SKM-1 treated with dmso at 0.1 percent for 144 hours (cell line): ENCODE results near the gene WDR59.
A peak's percentile ranks its signal among the peaks of the same experiment; 100 is the strongest.
"Not testable (repeated sequence)": the region's sequence is repeated elsewhere in the genome, so short reads cannot be mapped to it uniquely, and the experiment has no call there.

Experiments used
- DNase-seq: peaks from one replicate; lab custom pipeline; 2025; ENCODE audit not compliant: unreplicated experiment; lab: John Stamatoyannopoulos, UW

The WDR59 gene, protein sequence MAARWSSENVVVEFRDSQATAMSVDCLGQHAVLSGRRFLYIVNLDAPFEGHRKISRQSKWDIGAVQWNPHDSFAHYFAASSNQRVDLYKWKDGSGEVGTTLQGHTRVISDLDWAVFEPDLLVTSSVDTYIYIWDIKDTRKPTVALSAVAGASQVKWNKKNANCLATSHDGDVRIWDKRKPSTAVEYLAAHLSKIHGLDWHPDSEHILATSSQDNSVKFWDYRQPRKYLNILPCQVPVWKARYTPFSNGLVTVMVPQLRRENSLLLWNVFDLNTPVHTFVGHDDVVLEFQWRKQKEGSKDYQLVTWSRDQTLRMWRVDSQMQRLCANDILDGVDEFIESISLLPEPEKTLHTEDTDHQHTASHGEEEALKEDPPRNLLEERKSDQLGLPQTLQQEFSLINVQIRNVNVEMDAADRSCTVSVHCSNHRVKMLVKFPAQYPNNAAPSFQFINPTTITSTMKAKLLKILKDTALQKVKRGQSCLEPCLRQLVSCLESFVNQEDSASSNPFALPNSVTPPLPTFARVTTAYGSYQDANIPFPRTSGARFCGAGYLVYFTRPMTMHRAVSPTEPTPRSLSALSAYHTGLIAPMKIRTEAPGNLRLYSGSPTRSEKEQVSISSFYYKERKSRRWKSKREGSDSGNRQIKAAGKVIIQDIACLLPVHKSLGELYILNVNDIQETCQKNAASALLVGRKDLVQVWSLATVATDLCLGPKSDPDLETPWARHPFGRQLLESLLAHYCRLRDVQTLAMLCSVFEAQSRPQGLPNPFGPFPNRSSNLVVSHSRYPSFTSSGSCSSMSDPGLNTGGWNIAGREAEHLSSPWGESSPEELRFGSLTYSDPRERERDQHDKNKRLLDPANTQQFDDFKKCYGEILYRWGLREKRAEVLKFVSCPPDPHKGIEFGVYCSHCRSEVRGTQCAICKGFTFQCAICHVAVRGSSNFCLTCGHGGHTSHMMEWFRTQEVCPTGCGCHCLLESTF

DNA sequence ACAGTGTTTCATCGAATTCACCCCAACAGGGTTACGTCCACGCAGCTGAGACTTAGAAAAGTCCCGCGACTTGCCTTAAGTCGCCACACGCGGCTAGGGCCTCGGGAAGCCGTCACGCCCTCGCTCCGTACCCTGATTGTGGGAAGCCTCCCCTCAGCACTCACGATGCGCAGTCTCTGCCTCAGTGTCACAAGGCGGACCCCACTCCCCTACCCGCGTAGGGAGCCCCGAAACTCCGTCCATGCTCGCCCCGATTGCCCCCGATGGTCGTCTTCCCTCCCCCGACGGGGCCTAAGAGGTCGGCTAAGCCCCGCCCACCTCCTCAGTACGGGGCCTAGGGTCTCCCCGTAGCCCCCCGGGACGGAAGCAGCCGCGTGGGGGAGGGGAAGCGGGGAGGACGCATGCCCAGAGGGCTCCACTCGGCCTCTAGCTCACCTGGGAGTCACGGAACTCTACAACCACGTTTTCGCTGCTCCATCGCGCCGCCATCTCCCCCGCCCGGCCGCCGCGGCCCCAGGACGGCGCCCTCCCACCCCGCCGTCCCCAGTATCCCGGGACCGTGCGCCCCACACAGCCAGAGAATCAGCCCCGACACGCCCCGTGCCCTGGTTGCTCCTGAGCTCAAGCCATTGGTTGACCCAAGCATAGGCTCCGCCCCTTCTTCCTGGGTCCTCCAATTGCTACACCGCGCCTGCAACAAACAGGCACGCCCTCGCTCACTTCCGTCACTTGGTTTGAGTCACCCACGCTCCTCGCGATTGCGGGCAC is at the start of gene WDR59:
WDR59 (minus strand) TSS at position 595 of the 768 bp plus-strand sequence; CDS start at position 489, 106 bp downstream.
- DNase-seq, result peak; percentile 98

DNA sequence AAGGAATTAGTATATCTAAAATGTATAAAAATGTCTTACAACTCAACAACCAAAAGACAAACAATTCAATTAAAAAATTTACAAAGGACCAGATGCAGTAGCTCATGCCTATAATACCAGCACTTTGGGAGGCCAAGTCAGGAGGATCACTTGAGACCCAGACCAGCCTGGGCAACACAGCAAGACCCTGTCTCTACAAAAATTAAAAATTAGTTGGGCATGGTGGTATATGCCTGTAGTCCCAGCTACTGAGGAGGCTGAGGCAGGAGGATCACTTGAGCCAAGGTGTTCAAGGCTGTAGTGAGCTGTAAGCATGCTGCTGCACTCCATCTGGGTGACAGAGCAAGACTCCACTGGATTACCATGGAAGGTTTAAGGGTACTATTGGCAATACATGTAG is 47.7 kb upstream of the WDR59 start:
- no peak for DNase-seq

DNA sequence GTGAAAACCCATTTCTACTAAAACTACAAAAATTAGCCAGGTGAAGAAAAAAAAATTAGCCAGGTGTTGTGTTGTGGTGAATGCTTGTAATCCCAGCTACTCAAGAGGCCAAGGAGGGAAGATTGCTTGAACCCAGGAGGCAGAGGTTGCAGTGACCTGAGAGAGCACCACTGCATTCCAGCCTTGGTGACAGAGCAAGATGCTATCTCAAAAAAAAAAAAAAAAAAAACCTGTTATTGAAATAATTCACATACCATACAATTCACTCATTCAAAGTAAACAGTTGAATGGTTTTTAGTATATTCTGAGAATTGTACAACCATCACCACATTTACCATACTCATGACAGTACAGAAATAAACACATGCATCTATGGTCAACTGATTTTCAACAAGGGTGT is 44.9 kb upstream of the WDR59 start:
- DNase-seq, result no peak

DNA sequence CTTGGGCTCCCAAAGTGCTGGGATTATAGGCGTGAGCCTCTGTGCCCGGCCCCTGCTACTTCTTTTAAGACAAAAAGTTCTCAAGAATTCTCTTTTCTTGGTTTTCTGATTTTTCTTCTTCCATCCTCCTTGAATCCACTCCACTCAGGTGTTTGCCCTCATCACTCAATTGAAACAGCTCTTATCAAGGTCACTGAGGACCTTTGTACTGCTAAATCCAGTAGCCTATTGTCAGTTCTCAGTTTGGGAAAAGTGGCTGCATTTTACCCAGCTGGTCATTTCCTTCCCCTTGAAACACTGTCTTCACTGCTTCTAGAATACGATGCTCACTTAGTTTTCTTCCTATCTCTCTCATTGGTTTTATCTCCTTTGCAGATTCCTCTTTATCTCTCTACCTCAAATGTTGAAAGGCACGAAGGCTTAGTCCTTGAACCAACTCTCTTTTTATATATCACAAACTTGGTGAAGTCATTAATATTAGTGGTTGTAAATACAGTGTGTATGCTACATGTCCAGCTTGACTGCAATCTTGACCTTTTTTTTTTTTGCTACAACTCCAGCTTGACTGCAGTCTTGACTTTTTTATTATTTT is 43.7 kb upstream of the WDR59 start:
- DNase-seq, result no peak

DNA sequence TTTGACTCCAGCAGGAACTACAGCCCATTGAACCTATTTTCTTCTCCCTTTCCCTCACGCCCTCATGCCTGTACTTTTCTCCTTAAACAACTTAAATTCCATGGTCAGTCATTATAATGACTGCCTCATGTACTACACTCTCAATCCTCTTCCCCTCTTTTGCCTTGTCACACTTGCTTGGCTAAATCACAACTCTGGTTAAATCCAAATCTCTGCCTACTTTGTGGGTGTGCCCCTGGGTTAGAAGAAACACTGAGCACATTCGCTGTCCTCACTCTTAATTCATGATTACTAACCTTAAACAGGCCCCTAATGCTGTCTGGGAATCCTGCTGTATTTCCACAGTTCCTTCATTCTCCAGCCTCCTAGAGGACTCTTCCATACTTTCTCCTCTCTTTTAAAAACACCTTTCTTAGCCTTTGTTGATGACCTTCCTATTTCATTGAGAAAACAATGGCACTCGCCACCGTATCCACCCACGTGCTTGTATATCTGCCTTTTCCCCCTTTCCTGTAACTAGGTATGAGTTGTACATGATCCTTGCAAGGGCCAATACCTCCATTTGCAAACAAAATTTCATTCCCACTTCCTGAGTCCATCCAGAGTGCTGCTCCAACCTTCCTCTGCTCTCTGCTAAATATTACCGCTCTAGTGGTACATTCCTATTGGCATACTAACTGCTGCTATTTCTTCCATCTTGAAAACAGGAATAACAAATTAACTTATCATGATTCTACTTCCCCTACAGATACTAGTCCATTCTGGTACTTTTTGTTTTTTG is 42.8 kb upstream of the WDR59 start:
- DNase-seq, result no peak

DNA sequence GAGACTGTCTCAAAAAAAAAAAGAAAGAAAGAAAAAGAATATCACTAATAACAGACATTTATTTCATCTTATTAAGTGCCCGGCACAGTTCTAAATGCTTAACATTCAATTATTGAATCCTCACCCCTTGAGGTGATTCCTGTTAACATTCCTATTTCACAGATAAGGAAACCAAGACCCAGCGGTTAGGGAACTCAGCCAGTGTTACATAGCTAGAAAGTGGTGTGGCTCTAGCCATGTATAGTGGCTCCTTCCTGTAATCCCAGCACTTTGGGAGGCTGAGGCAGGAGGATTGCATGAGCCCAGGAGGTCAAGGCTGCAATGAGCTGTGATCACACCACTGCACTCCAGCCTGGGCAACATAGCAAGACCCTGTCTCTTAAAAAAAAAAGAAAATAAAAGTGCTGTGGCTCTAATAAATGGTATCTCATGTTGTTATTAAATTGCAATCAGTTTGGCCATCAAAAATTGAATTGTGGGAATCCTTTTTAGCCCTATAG is 42.0 kb upstream of the WDR59 start:
- DNase-seq, result no peak

DNA sequence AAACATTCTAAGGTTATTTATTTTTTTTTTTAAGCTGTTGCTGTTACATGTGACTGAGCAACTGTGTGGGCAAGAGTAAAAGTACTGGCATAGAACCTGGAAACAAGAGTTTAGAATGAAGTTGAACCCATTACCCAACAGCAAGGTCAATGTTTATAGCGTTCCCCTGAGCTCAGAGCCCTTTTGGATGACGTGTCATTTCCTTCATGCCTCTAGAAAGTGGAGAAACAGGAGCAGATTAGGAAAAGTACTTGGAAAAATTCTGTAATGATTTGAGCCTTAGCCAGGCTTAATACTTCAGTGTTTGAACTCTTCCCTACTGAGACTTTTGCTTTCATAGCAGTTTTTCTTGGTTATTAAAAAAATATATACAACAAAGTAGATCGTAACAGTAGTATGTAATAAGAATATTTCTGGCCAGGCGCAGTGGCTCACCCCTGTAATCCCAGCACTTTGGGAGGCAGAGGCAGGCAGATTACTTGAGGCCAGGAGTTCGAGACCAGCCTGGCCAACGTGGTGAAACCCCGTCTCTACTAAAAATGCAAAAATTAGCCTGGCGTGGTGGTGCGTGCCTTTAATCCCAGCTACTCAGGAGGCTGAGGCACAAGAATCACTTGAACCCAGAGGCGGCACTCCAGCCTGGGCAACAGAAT is 41.4 kb upstream of the WDR59 start:
- DNase-seq, result not testable (repeated sequence)

DNA sequence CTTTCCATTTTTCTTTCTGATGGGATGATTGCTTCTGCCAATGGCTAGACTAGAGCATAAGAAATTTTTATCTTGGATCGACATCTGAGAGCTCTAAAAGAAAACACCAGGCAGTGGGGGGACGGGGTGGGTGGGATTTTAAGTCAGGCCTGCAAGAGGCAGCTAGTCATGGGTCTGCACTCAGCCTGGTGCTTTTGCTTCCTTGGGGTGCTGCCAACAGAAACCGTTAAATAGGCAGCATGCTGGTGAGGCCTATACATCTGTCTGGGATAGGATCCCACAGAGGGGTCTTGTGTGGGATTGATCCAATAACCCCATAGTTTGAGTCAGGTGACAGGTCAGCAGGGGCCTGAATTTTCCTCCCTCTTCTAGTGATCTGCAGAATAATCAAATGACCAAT is 40.8 kb upstream of the WDR59 start:
- DNase-seq, result no peak

DNA sequence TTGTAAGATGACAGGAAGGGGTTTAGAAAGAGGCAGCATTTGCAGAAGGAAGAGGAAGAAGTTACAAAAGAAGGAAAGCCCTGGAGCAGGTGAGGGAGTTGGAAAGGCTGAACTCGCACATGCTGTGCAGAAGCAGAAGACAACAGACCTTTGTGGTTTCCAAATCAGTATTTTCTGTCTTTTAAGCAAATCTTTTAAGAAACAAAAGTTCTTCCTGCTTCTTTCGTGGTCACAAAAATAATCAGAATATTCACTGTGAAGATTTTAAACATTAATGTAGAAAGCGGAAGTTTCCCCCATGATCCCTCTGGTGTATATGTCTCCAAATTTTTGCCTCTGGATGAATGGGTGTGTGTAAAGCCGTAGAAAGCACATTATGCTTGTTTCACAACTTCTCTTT is 39.7 kb upstream of the WDR59 start:
- peak; percentile 65 for DNase-seq

DNA sequence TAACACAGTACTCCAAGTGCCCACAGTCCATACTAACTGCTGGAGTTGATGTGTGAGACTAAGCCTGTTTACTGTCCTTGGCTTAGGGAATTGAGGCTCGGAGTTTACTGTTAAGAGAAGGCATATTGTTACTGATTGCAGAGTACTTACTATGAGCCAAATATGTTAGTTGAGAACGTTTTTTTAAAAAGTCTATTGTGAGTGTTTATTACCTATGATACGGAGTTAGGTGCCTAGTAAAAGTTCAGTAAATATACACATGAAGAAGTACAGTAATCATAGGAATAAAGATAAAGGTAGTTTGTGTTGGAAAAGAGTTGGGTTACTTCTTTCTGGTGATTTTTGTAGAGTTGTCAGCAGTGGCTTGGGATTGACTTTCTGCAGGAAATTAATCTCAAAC is 39.3 kb upstream of the WDR59 start:
- no peak for DNase-seq

DNA sequence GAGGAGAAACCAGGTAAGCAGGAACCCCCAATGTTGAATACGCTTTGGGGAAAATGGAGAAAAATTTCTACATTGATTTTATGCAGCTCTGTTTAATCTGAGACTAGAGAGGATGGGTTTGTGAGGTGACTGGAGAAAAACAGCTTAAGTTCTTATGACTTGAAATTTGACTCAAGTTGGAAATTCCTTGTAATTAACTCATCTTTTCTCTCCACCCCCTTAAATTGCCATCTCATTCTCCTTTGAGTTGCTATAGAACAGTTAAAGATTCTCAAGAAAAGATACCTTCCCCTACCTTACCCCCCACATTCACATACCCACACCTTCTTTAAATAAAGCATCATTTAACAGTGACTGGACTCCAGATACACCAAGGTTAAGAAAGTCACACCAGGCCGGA is 38.1 kb upstream of the WDR59 start:
- no peak for DNase-seq

DNA sequence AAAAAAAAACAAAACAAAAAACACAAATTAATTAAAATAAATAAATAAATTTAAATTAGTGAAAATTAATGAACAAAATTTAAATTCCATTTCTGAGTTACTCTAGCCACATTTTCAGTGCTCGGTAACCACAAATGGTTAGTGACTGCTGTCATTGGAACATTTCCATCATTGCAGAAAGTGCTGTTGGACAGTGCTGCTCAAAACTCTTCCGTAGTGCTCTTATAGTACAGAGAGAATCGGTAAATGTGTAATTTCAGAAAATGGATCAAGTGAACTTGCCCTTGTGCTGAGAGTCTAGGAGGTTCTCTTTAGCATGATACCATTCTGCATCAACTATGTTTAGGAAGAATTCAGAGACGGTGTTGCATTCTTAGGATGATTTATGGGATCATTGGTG is 37.6 kb upstream of the WDR59 start:
- no peak for DNase-seq

DNA sequence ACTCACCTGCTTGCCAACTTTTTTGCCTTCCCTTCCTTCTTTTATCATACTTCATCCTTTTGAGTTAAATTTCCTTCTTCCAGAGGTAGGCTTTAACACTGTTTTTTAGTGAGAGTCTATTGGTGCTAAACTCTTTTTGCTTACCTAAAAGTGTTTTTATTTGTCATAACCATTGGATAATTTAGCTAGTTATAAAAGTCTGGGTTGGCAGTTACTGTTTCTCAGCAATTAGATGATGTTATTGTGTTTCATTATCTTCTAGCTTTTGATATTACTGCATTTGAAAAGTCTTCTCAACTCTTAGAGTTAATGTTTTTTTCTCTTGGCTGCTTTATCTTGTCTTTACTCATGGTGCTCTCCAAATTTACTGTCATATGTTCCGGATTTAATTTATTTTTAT is 36.5 kb upstream of the WDR59 start:
- no peak for DNase-seq

DNA sequence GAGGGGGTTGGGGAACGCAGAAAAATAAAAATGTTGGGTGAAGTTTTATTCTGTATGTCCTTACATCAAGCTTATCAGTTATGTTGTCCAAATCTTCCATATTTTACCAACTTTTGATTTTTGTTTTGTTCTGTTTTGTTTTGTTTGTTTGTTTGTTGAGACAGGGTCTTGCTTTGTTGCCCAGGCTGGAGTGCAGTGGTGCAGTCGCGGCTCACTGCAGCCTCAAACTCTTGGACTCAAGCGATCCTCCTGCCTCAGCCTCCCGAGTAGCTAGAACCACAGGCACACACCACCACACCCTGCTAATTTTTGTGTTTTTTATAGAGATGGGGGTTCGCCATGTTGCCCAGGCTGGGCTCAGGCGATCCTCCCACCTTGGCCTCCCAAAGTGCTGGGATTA is 34.7 kb upstream of the WDR59 start:
- DNase-seq, result no peak

DNA sequence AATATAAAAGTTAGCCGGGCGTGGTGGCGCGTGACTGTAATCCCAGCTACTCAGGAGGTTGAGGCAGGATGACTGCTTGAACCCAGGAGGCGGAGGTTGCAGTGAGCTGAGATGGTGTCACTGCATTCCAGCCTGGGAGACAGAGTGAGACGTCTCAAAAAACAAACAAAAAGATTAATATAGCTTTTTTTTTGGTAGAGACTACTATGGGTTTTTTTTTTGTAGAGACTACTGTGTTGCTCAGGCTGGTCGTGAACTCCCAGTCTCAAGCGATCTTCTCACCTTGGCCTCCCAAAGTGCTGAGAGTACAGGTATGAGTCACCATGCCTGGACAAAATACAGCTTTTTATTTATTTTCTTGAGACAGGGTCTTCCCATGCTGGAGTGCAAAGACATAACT is 34.1 kb upstream of the WDR59 start:
- no peak for DNase-seq

DNA sequence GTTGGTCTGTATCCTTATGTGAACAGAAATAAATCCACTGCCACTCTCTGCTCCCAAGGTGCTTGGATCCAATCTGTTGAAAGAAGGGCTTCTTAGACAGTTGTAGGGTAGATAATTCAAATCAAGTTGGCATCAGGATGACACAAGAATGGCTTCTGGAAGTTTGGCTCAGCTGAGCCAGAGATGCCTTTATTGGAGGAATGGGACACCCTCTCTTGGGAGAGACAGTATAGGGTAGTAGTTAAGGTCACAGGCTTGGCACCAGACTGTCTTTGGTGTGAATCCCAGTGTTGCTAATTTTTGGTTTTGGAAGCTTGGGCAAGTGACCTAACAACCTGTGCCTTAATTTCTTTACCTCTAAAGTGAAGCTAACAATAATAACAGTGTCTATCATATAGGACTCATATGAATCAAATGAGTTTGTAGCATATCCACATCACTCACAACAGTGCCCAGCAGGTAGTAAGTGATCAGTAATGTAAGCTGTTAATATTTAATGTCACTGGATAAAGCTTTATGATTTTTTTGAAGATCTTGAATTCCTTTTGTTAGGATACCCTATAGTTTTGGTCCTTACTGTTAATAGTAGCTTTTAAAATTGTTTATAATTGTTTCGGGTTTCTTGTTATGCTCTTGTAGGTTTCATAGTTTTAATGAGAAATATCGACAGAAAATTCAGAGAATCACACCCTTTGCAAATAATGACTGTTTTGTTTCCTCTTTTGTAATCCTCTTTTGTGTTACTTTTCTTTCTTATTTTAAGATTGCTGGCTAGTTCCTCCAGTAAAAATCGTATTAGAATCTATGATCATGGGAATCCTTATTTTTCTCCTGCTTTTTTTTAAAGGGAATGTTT is 33.0 kb upstream of the WDR59 start:
- DNase-seq, result no peak

DNA sequence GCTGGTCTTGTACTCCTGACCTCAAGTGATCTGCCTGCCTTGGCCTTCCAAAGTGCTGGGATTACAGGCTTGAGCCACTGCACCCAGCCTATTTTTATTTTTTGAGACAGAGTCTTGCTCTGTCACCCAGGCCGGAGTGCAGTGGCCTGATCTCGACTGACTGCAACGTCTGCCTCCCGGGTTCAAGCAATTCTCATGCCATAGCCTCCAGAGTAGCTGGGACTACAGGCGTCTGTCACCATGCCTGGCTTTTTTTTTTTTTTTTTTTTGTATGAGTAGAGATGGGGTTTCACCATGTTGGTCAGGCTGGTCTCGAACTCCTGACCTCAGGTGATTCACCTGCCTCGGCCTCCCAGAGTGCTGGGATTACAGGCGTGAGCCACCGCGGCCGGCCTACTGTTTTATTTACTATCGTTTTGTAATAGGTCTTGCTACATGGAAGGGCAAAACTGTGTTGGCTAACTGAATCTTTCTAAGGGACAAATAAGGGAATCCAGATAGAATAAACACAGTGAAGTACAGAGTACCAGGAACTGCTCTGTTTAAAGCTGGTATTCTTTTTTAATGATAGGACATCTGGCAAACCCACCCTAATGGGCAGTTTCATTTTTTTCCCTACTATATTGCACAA is 31.6 kb upstream of the WDR59 start:
- DNase-seq, result not testable (repeated sequence)

DNA sequence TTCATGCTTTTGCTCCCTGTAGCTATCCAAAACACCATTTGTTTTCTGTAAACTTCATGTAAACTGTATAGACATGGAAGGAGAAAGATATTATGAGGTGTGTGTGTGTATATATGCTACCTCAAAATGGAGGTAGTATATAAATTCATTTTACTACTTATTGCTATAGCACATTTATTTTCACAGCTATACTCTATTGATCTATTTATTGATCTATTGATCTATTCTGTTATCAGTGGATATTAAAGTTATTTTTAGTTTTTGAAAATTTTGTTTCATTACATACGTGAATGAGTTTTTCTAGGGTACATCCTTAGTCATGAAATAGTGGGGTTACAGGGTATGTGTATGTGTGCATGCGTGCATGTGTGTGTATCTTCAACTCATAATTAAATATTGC is 29.4 kb upstream of the WDR59 start:
- no peak for DNase-seq
